Stimulated activated effector memory CD8-positive, alpha-beta T cell treated with anti-CD3 and anti-CD28 coated beads, Interleukin-12 subunit alpha, Interleukin-12 subunit beta, amount 100 ng/mL, for 72 hours (primary cell): ENCODE measurements around the gene FBXO15.

Experiments
- ATAC-seq: fragments of 150-1000 bp; cut with Tn5 transposase; 2 replicates; pipeline ENCODE4 v1.10.0; 2021
- DNase-seq, 2 donors: peaks; one replicate each; pipeline ENCODE4 v3.0.0; 2021 to 2022; ENCODE audit warnings: low spot score in 2 of 2
- H3K27ac Mint-ChIP-seq: one replicate; pipeline ENCODE4 v1.8.0; 2022; ENCODE audit warnings: mild to moderate bottlenecking, mixed read lengths
- H3K36me3 Mint-ChIP-seq: one replicate; pipeline ENCODE4 v1.8.0; 2022; ENCODE audit warnings: mild to moderate bottlenecking, mixed read lengths
- H3K4me1 Mint-ChIP-seq: one replicate; pipeline ENCODE4 v1.8.0; 2022; ENCODE audit warnings: mixed read lengths
- H3K4me3 Mint-ChIP-seq: one replicate; pipeline ENCODE4 v1.8.0; 2022; ENCODE audit warnings: mild to moderate bottlenecking, mixed read lengths
- H3K9me3 Mint-ChIP-seq: one replicate; pipeline ENCODE4 v1.8.0; 2022; ENCODE audit warnings: mixed read lengths

Gene FBXO15

GRCh38 chr18:74065366-74065765 is 82.3 kb downstream of the FBXO15 start:
- Mint-ChIP-seq H3K36me3 (no peaks in the 10 kb centered on the region), H3K9me3 (no peaks in the 10 kb centered on the region), H3K4me3 (no peak overlapping the region), H3K27ac (no peak overlapping the region), H3K4me1 (peaks cover 6% of the 10 kb centered on the region)
- ATAC-seq (no peak), DNase-seq (no peak)

GRCh38 chr18:74064510-74064909 is 83.1 kb downstream of the FBXO15 start:
- ATAC-seq: peak; percentile 67
- Mint-ChIP-seq H3K4me3 (no peak overlapping the region), H3K27ac (no peak overlapping the region)

GRCh38 chr18:74063557-74063956 is 84.1 kb downstream of the FBXO15 start:
- Mint-ChIP-seq H3K27ac (no peak overlapping the region), H3K4me1 (peaks cover 6% of the 10 kb centered on the region), H3K36me3 (no peaks in the 10 kb centered on the region), H3K4me3 (no peak overlapping the region), H3K9me3 (no peaks in the 10 kb centered on the region)
- ATAC-seq (no peak), DNase-seq (no peak)

More at GRCh38 chr18:74064510-74064909, 83.1 kb downstream of the FBXO15 start:
- Mint-ChIP-seq H3K4me1 (peaks cover 6% of the 10 kb centered on the region), H3K9me3 (no peaks in the 10 kb centered on the region), H3K36me3 (no peaks in the 10 kb centered on the region)
- DNase-seq: no peak

- H3K9me3 Mint-ChIP-seq: no peaks in the 10 kb centered on the region
- no peak overlapping the region for H3K4me3 Mint-ChIP-seq
- DNase-seq: no peak
- H3K4me1 Mint-ChIP-seq: peaks cover 6% of the 10 kb centered on the region
- H3K36me3 Mint-ChIP-seq: no peaks in the 10 kb centered on the region
- H3K27ac Mint-ChIP-seq: no peak overlapping the region
- ATAC-seq: peak; percentile 55
These were observed 84.6 kb downstream of the FBXO15 start for GRCh38 chr18:74063023-74063422.

- Mint-ChIP-seq H3K9me3 (no peaks in the 10 kb centered on the region), H3K4me3 (no peak overlapping the region), H3K27ac (no peak overlapping the region), H3K36me3 (no peaks in the 10 kb centered on the region), H3K4me1 (peaks cover 6% of the 10 kb centered on the region)
- DNase-seq (no peak), ATAC-seq (no peak)
These were observed 85.6 kb downstream of the FBXO15 start for GRCh38 chr18:74062037-74062436.

- H3K4me1 Mint-ChIP-seq: peaks cover 6% of the 10 kb centered on the region
- H3K27ac Mint-ChIP-seq: no peak overlapping the region
- no peak for DNase-seq
- peaks cover 5% of the 10 kb centered on the region for H3K9me3 Mint-ChIP-seq
- no peak for ATAC-seq
- H3K4me3 Mint-ChIP-seq: no peak overlapping the region
- no peaks in the 10 kb centered on the region for H3K36me3 Mint-ChIP-seq
These were observed 87.1 kb downstream of the FBXO15 start for GRCh38 chr18:74060579-74060978.

GRCh38 chr18:74050807-74051206 is 96.8 kb downstream of the FBXO15 start:
- Mint-ChIP-seq H3K4me1 (no peaks in the 10 kb centered on the region), H3K27ac (no peak overlapping the region), H3K36me3 (no peaks in the 10 kb centered on the region), H3K9me3 (peaks cover 9% of the 10 kb centered on the region), H3K4me3 (no peak overlapping the region)
- ATAC-seq (no peak), DNase-seq (no peak)

GRCh38 chr18:74040459-74041332 is 106.9 kb downstream of the FBXO15 start:
- H3K27ac Mint-ChIP-seq: no peak overlapping the region
- DNase-seq: peak; percentile 31 to 73
- no peak overlapping the region for H3K4me3 Mint-ChIP-seq
- peak; percentile 81 for ATAC-seq
- no peaks in the 10 kb centered on the region for H3K9me3 Mint-ChIP-seq
- H3K36me3 Mint-ChIP-seq: no peaks in the 10 kb centered on the region
- no peaks in the 10 kb centered on the region for H3K4me1 Mint-ChIP-seq

- no peak overlapping the region for H3K27ac Mint-ChIP-seq
- no peaks in the 10 kb centered on the region for H3K4me1 Mint-ChIP-seq
- no peak for ATAC-seq
These were observed 107.6 kb downstream of the FBXO15 start for GRCh38 chr18:74040008-74040407.

GRCh38 chr18:74029161-74029560 is 118.5 kb downstream of the FBXO15 start:
- ATAC-seq: no peak
- no peaks in the 10 kb centered on the region for H3K4me1 Mint-ChIP-seq

More at GRCh38 chr18:74040008-74040407, 107.6 kb downstream of the FBXO15 start:
- Mint-ChIP-seq H3K36me3 (no peaks in the 10 kb centered on the region), H3K4me3 (no peak overlapping the region), H3K9me3 (no peaks in the 10 kb centered on the region)
- no peak for DNase-seq

More at GRCh38 chr18:74029161-74029560, 118.5 kb downstream of the FBXO15 start:
- Mint-ChIP-seq H3K4me3 (no peak overlapping the region), H3K9me3 (no peaks in the 10 kb centered on the region), H3K27ac (no peak overlapping the region), H3K36me3 (no peaks in the 10 kb centered on the region)
- DNase-seq: no peak
